RWPE2 (cell line): Measurements from ENCODE around the gene SCGB1C2.

Source experiments
- ATAC-seq: fragments of 200-7000 bp; cut with Tn5 transposase; 3 replicates; pipeline ENCODE4 v1.9.1; 2021; ENCODE audit warnings: low read depth
- DNase-seq: peaks from one replicate; pipeline ENCODE4 v3.0.0-alpha.2; 2020; ENCODE audit warnings: low spot score
- H3K27ac ChIP-seq: fragments of 450-650 bp; 2 replicates; pipeline ENCODE4 v1.5.1; 2017; ENCODE audit warnings: mild to moderate bottlenecking; ENCODE audit not compliant: poor library complexity, severe bottlenecking
- H3K27me3 ChIP-seq: fragments of 250-450 bp; sonication (Bioruptor Pico); 2 replicates; pipeline ENCODE4 v1.5.1; 2021; ENCODE audit warnings: mild to moderate bottlenecking, moderate library complexity; ENCODE audit not compliant: insufficient read depth, poor library complexity, severe bottlenecking
- H3K36me3 ChIP-seq: fragments of 250-450 bp; sonication (Bioruptor Pico); 2 replicates; pipeline ENCODE4 v1.5.1; 2020; ENCODE audit warnings: low read depth, mild to moderate bottlenecking, moderate library complexity
- H3K4me1 ChIP-seq: fragments of 250-450 bp; sonication (Bioruptor Pico); 2 replicates; pipeline ENCODE4 v1.5.1; 2021; ENCODE audit warnings: mild to moderate bottlenecking, moderate library complexity; ENCODE audit not compliant: insufficient read depth, poor library complexity, severe bottlenecking
- H3K4me3 ChIP-seq: fragments of 250-450 bp; sonication (Bioruptor Pico); 2 replicates; pipeline ENCODE4 v1.5.1; 2021; ENCODE audit warnings: mild to moderate bottlenecking, moderate library complexity; ENCODE audit not compliant: severe bottlenecking
- H3K9me3 ChIP-seq: fragments of 250-450 bp; sonication (Bioruptor Pico); 2 replicates; pipeline ENCODE4 v1.5.1; 2021; ENCODE audit warnings: mild to moderate bottlenecking, moderate library complexity; ENCODE audit not compliant: severe bottlenecking
- TF ChIP-seq, protein P1 (sequence below): fragments of 450-650 bp; IDR thresholded peaks from one replicate; pipeline ENCODE4 v1.5.1; 2017; ENCODE audit warnings: mild to moderate bottlenecking, moderate library complexity; ENCODE audit not compliant: poor library complexity, severe bottlenecking

Gene SCGB1C2

DNA sequence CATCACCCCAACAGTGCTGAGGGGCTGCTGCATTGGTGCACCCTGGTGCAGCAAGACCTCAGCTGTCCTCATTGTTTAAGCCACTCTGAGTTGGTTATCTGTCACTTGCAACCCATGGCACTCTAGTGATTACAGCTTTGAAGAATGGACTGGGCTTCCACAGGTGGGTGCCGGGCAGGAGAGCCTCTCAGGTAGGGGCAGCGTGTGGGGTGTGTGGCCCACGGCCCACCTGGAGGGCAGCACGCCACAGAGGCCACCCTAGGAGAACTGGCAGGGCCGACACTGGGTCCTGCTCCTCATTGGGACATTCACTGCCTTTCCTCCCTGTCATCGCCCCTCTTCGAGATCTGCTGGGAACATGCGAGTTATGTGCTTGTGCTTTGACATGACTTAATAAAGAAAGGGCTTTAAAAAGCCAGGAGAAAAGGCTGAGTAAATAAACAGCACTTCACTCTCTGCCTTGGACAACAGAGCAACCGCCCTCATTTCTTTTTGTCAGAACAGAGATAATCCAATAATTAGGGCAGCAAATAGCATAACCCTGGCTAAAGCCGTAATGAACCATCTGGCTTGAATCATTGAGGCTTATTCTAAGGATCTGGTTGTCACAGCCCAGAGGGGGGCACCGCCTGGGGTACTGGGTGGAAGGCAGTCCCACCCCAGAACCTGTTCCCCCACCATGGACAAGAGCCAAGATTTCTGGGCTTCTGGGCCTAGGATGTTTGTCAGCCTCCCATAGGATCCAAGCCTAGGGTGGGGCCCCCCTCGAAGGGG is 41.1 kb downstream of the SCGB1C2 start:
- H3K27ac ChIP-seq, result no peak overlapping the region
- no peaks in the 10 kb centered on the region for H3K9me3 ChIP-seq
- H3K4me3 ChIP-seq, result no peak overlapping the region
- TF ChIP-seq, protein P1, sequence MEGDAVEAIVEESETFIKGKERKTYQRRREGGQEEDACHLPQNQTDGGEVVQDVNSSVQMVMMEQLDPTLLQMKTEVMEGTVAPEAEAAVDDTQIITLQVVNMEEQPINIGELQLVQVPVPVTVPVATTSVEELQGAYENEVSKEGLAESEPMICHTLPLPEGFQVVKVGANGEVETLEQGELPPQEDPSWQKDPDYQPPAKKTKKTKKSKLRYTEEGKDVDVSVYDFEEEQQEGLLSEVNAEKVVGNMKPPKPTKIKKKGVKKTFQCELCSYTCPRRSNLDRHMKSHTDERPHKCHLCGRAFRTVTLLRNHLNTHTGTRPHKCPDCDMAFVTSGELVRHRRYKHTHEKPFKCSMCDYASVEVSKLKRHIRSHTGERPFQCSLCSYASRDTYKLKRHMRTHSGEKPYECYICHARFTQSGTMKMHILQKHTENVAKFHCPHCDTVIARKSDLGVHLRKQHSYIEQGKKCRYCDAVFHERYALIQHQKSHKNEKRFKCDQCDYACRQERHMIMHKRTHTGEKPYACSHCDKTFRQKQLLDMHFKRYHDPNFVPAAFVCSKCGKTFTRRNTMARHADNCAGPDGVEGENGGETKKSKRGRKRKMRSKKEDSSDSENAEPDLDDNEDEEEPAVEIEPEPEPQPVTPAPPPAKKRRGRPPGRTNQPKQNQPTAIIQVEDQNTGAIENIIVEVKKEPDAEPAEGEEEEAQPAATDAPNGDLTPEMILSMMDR, result no peak
- DNase-seq (no peak), ATAC-seq (no peak)
- no peaks in the 10 kb centered on the region for H3K36me3 ChIP-seq
- H3K4me1 ChIP-seq, result no peaks in the 10 kb centered on the region
- peaks cover 54% of the 10 kb centered on the region for H3K27me3 ChIP-seq

GRCh38 chr17:179066-179432 is 41.7 kb downstream of the SCGB1C2 start:
- ATAC-seq (no peak), DNase-seq (no peak)
- H3K36me3 ChIP-seq, result no peaks in the 10 kb centered on the region
- TF ChIP-seq, protein P1, result no peak
- peaks cover 60% of the 10 kb centered on the region for H3K27me3 ChIP-seq
- H3K27ac ChIP-seq, result no peak overlapping the region
- H3K4me1 ChIP-seq, result no peaks in the 10 kb centered on the region
- no peaks in the 10 kb centered on the region for H3K9me3 ChIP-seq
- no peak overlapping the region for H3K4me3 ChIP-seq

GRCh38 chr17:179781-180380 is 42.5 kb downstream of the SCGB1C2 start:
- DNase-seq, result no peak
- Histone ChIP-seq H3K9me3 (no peaks in the 10 kb centered on the region), H3K4me3 (no peak overlapping the region), H3K36me3 (no peaks in the 10 kb centered on the region), H3K27me3 (peaks cover 68% of the 10 kb centered on the region), H3K4me1 (no peaks in the 10 kb centered on the region), H3K27ac (no peak overlapping the region)
- TF ChIP-seq, protein P1, result no peak
- no peak for ATAC-seq

DNA sequence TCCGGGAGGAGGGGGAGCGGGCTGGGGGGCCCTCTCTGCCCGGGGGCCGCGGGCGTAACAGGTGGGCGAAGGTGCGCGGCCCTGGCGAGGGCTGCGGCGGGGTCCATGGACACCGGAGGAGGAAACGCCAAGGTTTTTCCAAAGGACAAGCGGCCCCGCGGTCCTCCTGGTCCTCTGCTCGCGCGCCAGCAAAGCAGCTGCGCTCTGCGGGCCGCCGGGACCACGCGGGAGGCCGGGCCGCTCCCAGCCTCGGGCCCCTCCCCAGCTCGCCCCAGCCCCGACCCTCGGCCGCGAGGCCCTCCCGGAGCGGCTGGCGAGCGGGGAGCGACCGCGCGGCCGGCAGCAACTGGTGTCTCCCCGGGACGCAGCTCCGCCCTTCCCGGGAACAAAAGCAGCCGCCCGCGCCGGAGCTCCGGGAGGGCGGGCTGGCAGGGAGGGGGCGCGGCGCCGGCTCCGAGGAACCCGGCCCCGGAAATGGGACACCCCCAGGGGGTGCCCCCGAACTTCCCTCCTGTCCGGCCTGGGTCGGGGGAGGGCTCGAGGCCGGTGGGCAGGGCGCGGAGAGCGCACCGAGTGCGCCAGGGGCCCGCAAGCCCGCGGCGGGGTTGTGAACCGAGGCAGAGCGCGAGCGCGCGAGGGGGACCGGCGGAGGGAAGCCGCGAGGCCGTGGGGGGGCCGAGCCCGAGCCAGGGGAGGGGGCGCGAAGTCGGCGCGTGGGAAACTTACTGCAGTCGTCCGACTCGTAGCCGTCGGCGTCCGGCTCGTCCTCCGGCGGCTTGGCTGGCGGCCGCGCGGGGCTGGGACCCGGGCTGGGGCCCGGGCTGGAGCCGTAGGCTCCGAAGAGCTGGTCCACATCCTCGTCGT is 43.2 kb downstream of the SCGB1C2 start:
- Histone ChIP-seq H3K36me3 (no peaks in the 10 kb centered on the region), H3K4me1 (no peaks in the 10 kb centered on the region), H3K4me3 (no peak overlapping the region), H3K27ac (no peak overlapping the region), H3K9me3 (no peaks in the 10 kb centered on the region), H3K27me3 (peaks cover 76% of the 10 kb centered on the region)
- ATAC-seq (no peak), DNase-seq (no peak)
- TF ChIP-seq, protein P1, result no peak
